HEK293T (cell line): ENCODE results near the gene PRSS57.
"Not testable (repeated sequence)": the region's sequence is repeated elsewhere in the genome, so short reads cannot be mapped to it uniquely, and the experiment has no call there.

Experiments used
- CTCF ChIA-PET: fragments of 350-600 bp; formaldehyde crosslinking; extraction: SDS; loops from one replicate; lab custom pipeline; 2021; ENCODE audit warnings: antibody characterized with exemption, inconsistent platforms; lab: Yijun Ruan, JAX
- POLR2A ChIA-PET: fragments of 350-600 bp; formaldehyde crosslinking; extraction: SDS; loops from one replicate; lab custom pipeline; 2020; ENCODE audit warnings: antibody characterized with exemption, inconsistent platforms; lab: Yijun Ruan, JAX
- DNase-seq: peaks from one replicate; pipeline ENCODE4 v3.0.0; 2012; ENCODE audit warnings: mixed read lengths; ENCODE audit errors: extremely low spot score
- ARNT ChIP-seq: fragments of 450-650 bp; IDR thresholded peaks from 2 replicates; pipeline ENCODE4 v1.6.1; 2017; ENCODE audit warnings: mild to moderate bottlenecking
- BHLHE40 ChIP-seq: fragments of 450-650 bp; IDR thresholded peaks from 2 replicates; pipeline ENCODE4 v1.6.1; 2016; ENCODE audit warnings: mild to moderate bottlenecking, moderate library complexity, borderline replicate concordance
- CTBP1 ChIP-seq: fragments of 450-650 bp; IDR thresholded peaks from 2 replicates; pipeline ENCODE4 v1.6.1; 2016; ENCODE audit warnings: borderline replicate concordance
- ELF4 ChIP-seq: fragments of 450-650 bp; IDR thresholded peaks from 2 replicates; pipeline ENCODE4 v1.6.1; 2017; ENCODE audit warnings: antibody characterized with exemption
- FOXA1 ChIP-seq: fragments of 450-650 bp; IDR thresholded peaks from 2 replicates; pipeline ENCODE4 v1.6.1; 2016; ENCODE audit warnings: mild to moderate bottlenecking
- FOXK2 ChIP-seq: fragments of 450-650 bp; IDR thresholded peaks from 2 replicates; pipeline ENCODE4 v1.6.1; 2016; ENCODE audit warnings: mild to moderate bottlenecking
- FOXM1 ChIP-seq: fragments of 450-650 bp; IDR thresholded peaks from 2 replicates; pipeline ENCODE4 v1.6.1; 2017; ENCODE audit warnings: mild to moderate bottlenecking, borderline replicate concordance
- HDGF ChIP-seq: fragments of 450-650 bp; IDR thresholded peaks from 2 replicates; pipeline ENCODE4 v1.6.1; 2017; ENCODE audit warnings: antibody characterized with exemption, borderline replicate concordance
- L3MBTL2 ChIP-seq: fragments of 450-650 bp; conservative IDR thresholded peaks from 2 replicates; pipeline ENCODE4 v1.6.1; 2016; ENCODE audit warnings: mild to moderate bottlenecking
- LEF1 ChIP-seq: fragments of 450-650 bp; IDR thresholded peaks from 2 replicates; pipeline ENCODE4 v1.6.1; 2017; ENCODE audit warnings: mild to moderate bottlenecking, borderline replicate concordance
- NFRKB ChIP-seq: fragments of 450-650 bp; IDR thresholded peaks from 2 replicates; pipeline ENCODE4 v1.6.1; 2016; ENCODE audit warnings: mild to moderate bottlenecking, moderate library complexity
- PKNOX1 ChIP-seq: fragments of 450-650 bp; IDR thresholded peaks from 2 replicates; pipeline ENCODE4 v1.6.1; 2016
- SP1 ChIP-seq: fragments of 450-650 bp; IDR thresholded peaks from 2 replicates; pipeline ENCODE4 v1.6.1; 2017
- SUZ12 ChIP-seq: fragments of 450-650 bp; IDR thresholded peaks from 2 replicates; pipeline ENCODE4 v1.6.1; 2016; ENCODE audit warnings: mild to moderate bottlenecking
- TARDBP ChIP-seq: fragments of 450-650 bp; IDR thresholded peaks from 2 replicates; pipeline ENCODE4 v1.6.1; 2016
- ZNF384 ChIP-seq: fragments of 450-650 bp; IDR thresholded peaks from 2 replicates; pipeline ENCODE4 v1.6.1; 2016

The PRSS57 gene

GRCh38 chr19:676339-677105, 18.7 kb downstream of the PRSS57 start, which contains the start of gene FSTL3:
FSTL3 (plus strand) TSS chr19:676392; CDS start chr19:676424, 32 bp downstream.
- TF ChIP-seq L3MBTL2 (no peak), TARDBP (no peak), FOXA1 (no peak), ELF4 (no peak), PKNOX1 (no peak), ZNF384 (no peak), SP1 (no peak), FOXM1 (no peak), LEF1 (no peak), SUZ12 (no peak), NFRKB (no peak), BHLHE40 (no peak), HDGF (no peak)
- CTCF ChIA-PET, result no interaction called here
- POLR2A ChIA-PET, result interaction anchor here (1.3 kb wide), 2 partner anchors 13 to 33 kb away, joined by 3 to 5 read pairs; partner anchors contain the start of gene RNF126
- no peak for DNase-seq

GRCh38 chr19:676007-676338, 19.3 kb downstream of the PRSS57 start:
- no peak for DNase-seq
- ChIA-PET CTCF (no interaction called here), POLR2A (interaction anchor here (1.3 kb wide), 1 partner anchor 13 kb away, joined by 5 read pairs; the partner anchor contains the start of gene RNF126)
- TF ChIP-seq SP1 (no peak), CTBP1 (no peak), ARNT (no peak), FOXM1 (no peak), ZNF384 (no peak), L3MBTL2 (no peak), PKNOX1 (no peak), LEF1 (no peak), ELF4 (no peak), FOXK2 (no peak), SUZ12 (no peak), FOXA1 (no peak), HDGF (no peak), BHLHE40 (no peak), NFRKB (no peak), TARDBP (no peak)

- ChIA-PET POLR2A (no interaction called here), CTCF (no interaction called here)
- TF ChIP-seq ELF4, result no peak
- no peak for TF ChIP-seq SP1
- TF ChIP-seq FOXA1, result no peak
- TF ChIP-seq CTBP1, result no peak
- no peak for TF ChIP-seq TARDBP
- no peak for TF ChIP-seq FOXK2
- no peak for TF ChIP-seq PKNOX1
- TF ChIP-seq LEF1, result no peak
- TF ChIP-seq HDGF, result no peak
- TF ChIP-seq SUZ12, result no peak
- no peak for TF ChIP-seq L3MBTL2
- no peak for TF ChIP-seq BHLHE40
- no peak for DNase-seq
Observed at GRCh38 chr19:674282-675151, 20.7 kb downstream of the PRSS57 start.

- DNase-seq, result peak; percentile 50
- ChIA-PET POLR2A (interaction anchor here (1.0 kb wide), 1 partner anchor 10 kb away, joined by 4 read pairs; no protein-coding TSS in a partner anchor), CTCF (interaction anchor here (0.6 kb wide), 1 partner anchor 96 kb away, joined by 3 read pairs; no protein-coding TSS in a partner anchor)
- TF ChIP-seq CTBP1 (no peak), ELF4 (no peak), SUZ12 (no peak), PKNOX1 (no peak), ZNF384 (no peak), NFRKB (no peak), HDGF (no peak), ARNT (no peak), L3MBTL2 (no peak), BHLHE40 (no peak), TARDBP (no peak), SP1 (no peak), LEF1 (no peak), FOXM1 (no peak), FOXA1 (no peak), FOXK2 (no peak)
Observed at GRCh38 chr19:670609-671075, 24.6 kb downstream of the PRSS57 start.

- DNase-seq, result not testable (repeated sequence)
- POLR2A ChIA-PET, result interaction anchor here (1.0 kb wide), 1 partner anchor 10 kb away, joined by 3 read pairs; no protein-coding TSS in a partner anchor
- CTCF ChIA-PET, result interaction anchor here (1.3 kb wide), 1 partner anchor 68 kb away, joined by 4 read pairs; no protein-coding TSS in a partner anchor
Observed at GRCh38 chr19:668675-669434, 26.4 kb downstream of the PRSS57 start.

GRCh38 chr19:666985-667573, 28.2 kb downstream of the PRSS57 start:
- ChIA-PET POLR2A (interaction anchor here (1.0 kb wide), 1 partner anchor 14 kb away, joined by 5 read pairs; no protein-coding TSS in a partner anchor), CTCF (interaction anchor here (0.9 kb wide), 1 partner anchor 67 kb away, joined by 4 read pairs; no protein-coding TSS in a partner anchor)

More at GRCh38 chr19:666985-667573, 28.2 kb downstream of the PRSS57 start:
- not testable (repeated sequence) for DNase-seq
